Mesendoderm (in vitro differentiated cells): ENCODE data around the gene KCNS3.

ENCODE experiments used
- DNase-seq: peaks from one replicate; pipeline ENCODE4 v3.0.0; 2013
- H2AK5ac ChIP-seq: 2 replicates; pipeline ENCODE4 v1.6.1; 2013; ENCODE audit warnings: low read length, inconsistent platforms
- H2BK120ac ChIP-seq: 2 replicates; pipeline ENCODE4 v1.6.1; 2013; ENCODE audit warnings: low read depth, mild to moderate bottlenecking, low read length, moderate library complexity, mixed read lengths
- H2BK15ac ChIP-seq: replicated peaks from 2 replicates; pipeline ENCODE4 v1.6.1; 2013; ENCODE audit warnings: low read depth, mild to moderate bottlenecking, moderate library complexity
- H2BK5ac ChIP-seq: 2 replicates; pipeline ENCODE4 v1.6.1; 2013; ENCODE audit warnings: low read length, inconsistent platforms
- H3K18ac ChIP-seq: 2 replicates; pipeline ENCODE4 v1.6.1; 2013; ENCODE audit warnings: mild to moderate bottlenecking, low read length, mixed read lengths
- H3K23ac ChIP-seq: one replicate; pipeline ENCODE4 v1.6.1; 2013; ENCODE audit warnings: low read length
- H3K27ac ChIP-seq: 2 replicates; pipeline ENCODE4 v1.5.1; 2013; ENCODE audit warnings: low read depth, mild to moderate bottlenecking, inconsistent platforms, low read length, moderate library complexity
- H3K27me3 ChIP-seq: 2 replicates; pipeline ENCODE4 v1.6.1; 2013; ENCODE audit warnings: low read length, control low read depth, mild to moderate bottlenecking, inconsistent platforms; ENCODE audit not compliant: insufficient read depth, poor library complexity
- H3K36me3 ChIP-seq: 2 replicates; pipeline ENCODE4 v1.6.1; 2013; ENCODE audit warnings: low read length, inconsistent platforms; ENCODE audit not compliant: control insufficient read depth, insufficient read depth
- H3K4ac ChIP-seq: one replicate; pipeline ENCODE4 v1.6.1; 2013; ENCODE audit warnings: low read depth, mild to moderate bottlenecking, low read length, moderate library complexity
- H3K4me1 ChIP-seq: 2 replicates; pipeline ENCODE4 v1.6.1; 2013; ENCODE audit warnings: low read depth, low read length, inconsistent platforms; ENCODE audit not compliant: control insufficient read depth
- H3K4me2 ChIP-seq: 2 replicates; pipeline ENCODE4 v1.6.1; 2013; ENCODE audit warnings: low read length
- H3K4me3 ChIP-seq: 2 replicates; pipeline ENCODE4 v1.5.1; 2013; ENCODE audit warnings: mild to moderate bottlenecking, low read length
- H3K56ac ChIP-seq: one replicate; pipeline ENCODE4 v1.6.1; 2013; ENCODE audit warnings: low read length
- H3K79me1 ChIP-seq: 2 replicates; pipeline ENCODE4 v1.6.1; 2013; ENCODE audit warnings: low read length, inconsistent platforms
- H3K79me2 ChIP-seq: 2 replicates; pipeline ENCODE4 v1.6.1; 2013; ENCODE audit warnings: mild to moderate bottlenecking, low read length; ENCODE audit not compliant: control insufficient read depth, insufficient read depth
- H3K9ac ChIP-seq: 2 replicates; pipeline ENCODE4 v1.6.1; 2013; ENCODE audit warnings: low read length, inconsistent platforms
- H4K5ac ChIP-seq: one replicate; pipeline ENCODE4 v1.6.1; 2013; ENCODE audit warnings: low read length
- H4K8ac ChIP-seq: one replicate; pipeline ENCODE4 v1.6.1; 2013; ENCODE audit warnings: low read depth, mild to moderate bottlenecking, control low read depth, low read length, moderate library complexity
- whole genome bisulfite sequencing: extraction: QIAGEN DNeasy Blood & Tissue Kit; methylation state at CpG from one replicate; pipeline ENCODE4 v1.1.7; 2013; ENCODE audit warnings: low lambda C conversion rate, missing lambda C conversion rate; ENCODE audit not compliant: insufficient coverage; ENCODE audit errors: extremely low coverage; 5-methylcytosine and 5-hydroxymethylcytosine counted together

Gene KCNS3

DNA sequence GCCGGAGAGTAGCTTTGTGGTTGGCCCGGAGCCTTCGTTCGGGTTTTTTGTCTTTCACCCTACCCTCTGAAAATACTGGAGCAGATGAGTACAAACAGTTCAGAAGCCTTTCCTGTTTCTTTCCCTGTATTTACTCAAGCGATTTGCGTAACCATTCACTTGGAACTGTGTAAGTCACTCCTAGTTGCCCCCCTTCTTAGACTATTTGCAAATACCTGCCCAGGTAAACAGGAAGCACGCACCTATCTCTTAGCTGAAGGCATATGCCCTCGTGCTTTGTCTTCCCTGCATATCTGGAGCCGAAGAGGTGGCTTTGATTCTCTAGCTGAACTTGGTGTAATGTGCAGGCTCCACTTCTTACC is 1.4 kb downstream of the KCNS3 start:
- peak; percentile 45 for DNase-seq
- whole genome bisulfite sequencing: no CpG with 5 or more reads among the region's 9 CpGs

GRCh38 chr2:17892770-17893534 is 14.5 kb downstream of the KCNS3 start:
- DNase-seq: peak; percentile 68
- peak overlapping the region; percentile 34 for H3K27ac ChIP-seq
- no CpG with 5 or more reads among the region's 10 CpGs for WGBS

More for the DNA sequence above, 1.4 kb downstream of the KCNS3 start:
- Histone ChIP-seq H4K5ac (no peak overlapping the region), H3K27ac (no peak overlapping the region), H2BK5ac (no peak overlapping the region), H3K79me2 (no peaks in the 10 kb centered on the region), H4K8ac (no peak overlapping the region), H3K18ac (no peak overlapping the region), H2BK120ac (no peak overlapping the region), H3K4me2 (peak overlapping the region; percentile 98), H3K27me3 (peaks cover 4% of the 10 kb centered on the region), H3K56ac (peak overlapping the region; percentile 85), H2BK15ac (no peak overlapping the region), H3K36me3 (no peaks in the 10 kb centered on the region), H3K4me3 (no peak overlapping the region), H3K9ac (peak overlapping the region; percentile 72), H3K4me1 (peaks cover 18% of the 10 kb centered on the region), H3K23ac (no peak overlapping the region), H3K4ac (no peak overlapping the region), H3K79me1 (no peaks in the 10 kb centered on the region), H2AK5ac (no peak overlapping the region)

GRCh38 chr2:17894005-17894404 is 15.5 kb downstream of the KCNS3 start:
- Histone ChIP-seq H4K5ac (no peak overlapping the region), H2BK120ac (no peak overlapping the region), H3K27me3 (no peaks in the 10 kb centered on the region), H3K27ac (no peak overlapping the region), H4K8ac (no peak overlapping the region), H3K4me1 (no peaks in the 10 kb centered on the region), H3K79me1 (no peaks in the 10 kb centered on the region), H3K56ac (peak overlapping the region; percentile 42), H3K79me2 (no peaks in the 10 kb centered on the region), H3K4me3 (no peak overlapping the region), H3K23ac (no peak overlapping the region), H2AK5ac (no peak overlapping the region), H2BK5ac (no peak overlapping the region), H3K4ac (no peak overlapping the region), H2BK15ac (no peak overlapping the region), H3K36me3 (no peaks in the 10 kb centered on the region), H3K9ac (no peak overlapping the region), H3K18ac (no peak overlapping the region), H3K4me2 (no peak overlapping the region)
- WGBS: no CpG with 5 or more reads among the region's 1 CpG
- DNase-seq: no peak

More at GRCh38 chr2:17892770-17893534, 14.5 kb downstream of the KCNS3 start:
- Histone ChIP-seq H2AK5ac (no peak overlapping the region), H2BK15ac (no peak overlapping the region), H2BK5ac (no peak overlapping the region), H4K5ac (no peak overlapping the region), H3K36me3 (no peaks in the 10 kb centered on the region), H3K27me3 (no peaks in the 10 kb centered on the region), H3K4me1 (no peaks in the 10 kb centered on the region), H3K56ac (peak overlapping the region; percentile 20), H3K4ac (peak overlapping the region; percentile 79), H3K79me1 (no peaks in the 10 kb centered on the region), H4K8ac (no peak overlapping the region), H3K23ac (no peak overlapping the region), H3K4me2 (no peak overlapping the region), H3K79me2 (no peaks in the 10 kb centered on the region), H2BK120ac (no peak overlapping the region), H3K18ac (peak overlapping the region; percentile 36), H3K9ac (no peak overlapping the region), H3K4me3 (no peak overlapping the region)

DNA sequence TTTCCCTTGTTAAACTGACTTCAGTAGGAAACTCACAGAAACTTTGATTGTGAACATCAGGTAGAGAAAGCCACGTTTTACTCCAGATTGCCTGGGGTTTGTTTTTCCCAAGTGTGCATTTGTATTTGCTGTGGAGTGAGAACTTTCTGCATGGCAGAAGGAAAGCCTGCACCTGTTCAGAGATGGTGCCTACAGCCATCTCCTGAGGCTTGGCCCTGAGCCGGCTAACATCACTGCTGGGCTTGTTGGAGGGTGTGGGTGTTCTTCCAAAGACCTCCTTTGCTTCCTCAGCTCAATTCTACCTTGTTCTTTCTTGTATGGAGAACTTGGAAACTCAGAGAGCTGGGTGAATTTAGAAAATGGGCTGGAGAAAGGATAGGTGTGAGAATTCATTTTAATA is 16.1 kb downstream of the KCNS3 start:
- Histone ChIP-seq H4K8ac (no peak overlapping the region), H3K79me1 (no peaks in the 10 kb centered on the region), H3K18ac (no peak overlapping the region), H3K4ac (no peak overlapping the region), H4K5ac (no peak overlapping the region), H3K23ac (no peak overlapping the region), H3K27ac (no peak overlapping the region), H2BK5ac (no peak overlapping the region), H3K9ac (no peak overlapping the region), H3K27me3 (no peaks in the 10 kb centered on the region), H3K36me3 (no peaks in the 10 kb centered on the region), H2BK120ac (no peak overlapping the region), H3K56ac (no peak overlapping the region), H3K79me2 (no peaks in the 10 kb centered on the region), H2AK5ac (no peak overlapping the region), H3K4me3 (no peak overlapping the region), H3K4me2 (no peak overlapping the region), H3K4me1 (no peaks in the 10 kb centered on the region), H2BK15ac (no peak overlapping the region)
- no peak for DNase-seq
- no CpG with 5 or more reads among the region's 2 CpGs for WGBS

DNA sequence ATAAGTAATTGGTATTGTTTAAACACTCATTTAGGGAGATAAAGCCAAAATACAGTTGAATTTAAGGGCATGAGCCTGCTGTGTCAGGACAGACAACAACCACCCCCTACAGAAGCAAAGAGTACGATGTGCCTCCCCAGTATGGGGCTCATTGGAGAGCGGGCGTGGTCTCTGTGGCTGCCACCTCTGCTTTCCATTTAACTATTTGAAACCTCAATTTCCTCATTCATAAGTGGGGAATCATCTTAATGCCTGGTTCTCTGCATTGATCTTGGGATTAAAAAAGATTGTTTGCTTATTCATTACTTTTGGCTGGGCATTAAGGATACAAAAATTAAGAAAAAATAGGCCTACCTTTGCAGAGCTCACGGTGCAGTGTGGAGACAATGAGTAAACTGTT is 21.4 kb downstream of the KCNS3 start:
- no peak for DNase-seq
- WGBS: no CpG with 5 or more reads among the region's 4 CpGs
- Histone ChIP-seq H3K79me1 (no peaks in the 10 kb centered on the region), H3K9ac (no peak overlapping the region), H3K56ac (no peak overlapping the region), H2BK5ac (no peak overlapping the region), H3K23ac (no peak overlapping the region), H4K8ac (no peak overlapping the region), H3K36me3 (no peaks in the 10 kb centered on the region), H3K27ac (no peak overlapping the region), H3K79me2 (no peaks in the 10 kb centered on the region), H3K4me2 (no peak overlapping the region), H3K4me3 (no peak overlapping the region), H2BK120ac (no peak overlapping the region), H2AK5ac (no peak overlapping the region), H3K4ac (no peak overlapping the region), H2BK15ac (no peak overlapping the region), H3K4me1 (no peaks in the 10 kb centered on the region), H3K18ac (no peak overlapping the region), H4K5ac (no peak overlapping the region), H3K27me3 (no peaks in the 10 kb centered on the region)

GRCh38 chr2:17901246-17901645 is 22.8 kb downstream of the KCNS3 start:
- WGBS: no CpG with 5 or more reads among the region's 5 CpGs
- Histone ChIP-seq H3K27ac (no peak overlapping the region), H3K4me2 (no peak overlapping the region), H3K79me2 (no peaks in the 10 kb centered on the region), H3K23ac (no peak overlapping the region), H3K36me3 (no peaks in the 10 kb centered on the region), H3K4me1 (no peaks in the 10 kb centered on the region), H3K56ac (no peak overlapping the region), H3K18ac (no peak overlapping the region), H2BK5ac (no peak overlapping the region), H3K4me3 (no peak overlapping the region), H3K9ac (no peak overlapping the region), H2BK120ac (no peak overlapping the region), H2BK15ac (no peak overlapping the region), H4K5ac (no peak overlapping the region), H3K79me1 (no peaks in the 10 kb centered on the region), H2AK5ac (no peak overlapping the region), H3K4ac (no peak overlapping the region), H4K8ac (no peak overlapping the region), H3K27me3 (no peaks in the 10 kb centered on the region)
- DNase-seq: no peak
